ENCODE data around the gene EGLN3.

- TF ChIP-seq CTCF (IDR thresholded peaks at IDR 0.05) (no peak), POLR2A (IDR thresholded peaks at IDR 0.05) (no peak)
Observed at GRCh38 chr14:33900706-33901105, 50.2 kb downstream of the EGLN3 start.
